ENCODE results near the gene NDUFS8.

Gene NDUFS8

GRCh38 chr11:68048681-68049508 is 18.4 kb downstream of the NDUFS8 start:
- DNase-seq (ENCODE audit: low read depth in 4 of 4, low spot score in 1 of 4): no peak

DNA sequence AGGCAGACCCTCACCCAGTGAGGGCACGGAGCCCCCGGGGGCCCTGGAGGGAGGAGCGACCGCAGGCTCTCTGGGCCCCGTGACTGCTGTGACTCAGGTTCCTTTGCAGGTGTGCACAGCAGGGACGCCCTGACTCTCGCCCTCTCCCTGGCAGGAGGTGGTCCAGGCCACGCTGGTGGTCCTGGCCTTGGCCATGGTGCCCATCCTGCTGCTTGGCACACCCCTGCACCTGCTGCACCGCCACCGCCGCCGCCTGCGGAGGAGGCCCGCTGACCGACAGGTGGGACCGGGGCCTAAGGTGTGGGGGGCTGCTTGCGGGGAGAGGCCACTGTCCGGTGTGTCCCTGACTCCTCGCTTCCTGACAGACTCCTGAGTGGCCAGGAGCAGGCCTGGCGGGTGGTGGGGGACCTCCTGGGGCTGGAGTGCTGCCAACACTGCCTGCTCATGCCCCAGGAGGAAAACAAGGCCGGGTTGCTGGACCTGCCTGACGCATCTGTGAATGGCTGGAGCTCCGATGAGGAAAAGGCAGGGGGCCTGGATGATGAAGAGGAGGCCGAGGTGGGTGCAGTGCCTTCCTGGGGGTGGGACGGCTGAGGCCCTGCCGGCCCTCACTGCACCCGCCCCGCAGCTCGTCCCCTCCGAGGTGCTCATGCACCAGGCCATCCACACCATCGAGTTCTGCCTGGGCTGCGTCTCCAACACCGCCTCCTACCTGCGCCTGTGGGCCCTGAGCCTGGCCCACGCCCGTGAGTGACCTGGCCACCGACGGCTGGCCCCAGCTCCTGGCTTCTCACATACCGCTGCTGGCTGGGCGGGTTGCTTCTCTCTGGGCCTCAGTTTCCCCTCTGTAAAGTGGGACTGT is 19.3 kb downstream of the NDUFS8 start:
- no peak for DNase-seq (ENCODE audit: low read depth in 4 of 4, low spot score in 1 of 4)

DNA sequence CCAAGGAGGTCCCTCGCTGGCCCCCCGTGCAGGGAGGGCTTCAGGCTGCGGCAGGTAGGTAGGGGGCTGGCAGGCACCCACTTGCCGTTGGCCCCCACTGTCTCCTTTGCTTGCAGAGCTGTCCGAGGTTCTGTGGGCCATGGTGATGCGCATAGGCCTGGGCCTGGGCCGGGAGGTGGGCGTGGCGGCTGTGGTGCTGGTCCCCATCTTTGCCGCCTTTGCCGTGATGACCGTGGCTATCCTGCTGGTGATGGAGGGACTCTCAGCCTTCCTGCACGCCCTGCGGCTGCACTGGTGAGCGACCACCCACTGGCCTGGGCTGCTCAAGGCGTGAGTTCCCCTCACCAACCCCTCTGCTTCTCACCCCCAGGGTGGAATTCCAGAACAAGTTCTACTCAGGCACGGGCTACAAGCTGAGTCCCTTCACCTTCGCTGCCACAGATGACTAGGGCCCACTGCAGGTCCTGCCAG is 19.9 kb downstream of the NDUFS8 start:
- DNase-seq (ENCODE audit: low read depth in 4 of 4, low spot score in 1 of 4): no peak

DNA sequence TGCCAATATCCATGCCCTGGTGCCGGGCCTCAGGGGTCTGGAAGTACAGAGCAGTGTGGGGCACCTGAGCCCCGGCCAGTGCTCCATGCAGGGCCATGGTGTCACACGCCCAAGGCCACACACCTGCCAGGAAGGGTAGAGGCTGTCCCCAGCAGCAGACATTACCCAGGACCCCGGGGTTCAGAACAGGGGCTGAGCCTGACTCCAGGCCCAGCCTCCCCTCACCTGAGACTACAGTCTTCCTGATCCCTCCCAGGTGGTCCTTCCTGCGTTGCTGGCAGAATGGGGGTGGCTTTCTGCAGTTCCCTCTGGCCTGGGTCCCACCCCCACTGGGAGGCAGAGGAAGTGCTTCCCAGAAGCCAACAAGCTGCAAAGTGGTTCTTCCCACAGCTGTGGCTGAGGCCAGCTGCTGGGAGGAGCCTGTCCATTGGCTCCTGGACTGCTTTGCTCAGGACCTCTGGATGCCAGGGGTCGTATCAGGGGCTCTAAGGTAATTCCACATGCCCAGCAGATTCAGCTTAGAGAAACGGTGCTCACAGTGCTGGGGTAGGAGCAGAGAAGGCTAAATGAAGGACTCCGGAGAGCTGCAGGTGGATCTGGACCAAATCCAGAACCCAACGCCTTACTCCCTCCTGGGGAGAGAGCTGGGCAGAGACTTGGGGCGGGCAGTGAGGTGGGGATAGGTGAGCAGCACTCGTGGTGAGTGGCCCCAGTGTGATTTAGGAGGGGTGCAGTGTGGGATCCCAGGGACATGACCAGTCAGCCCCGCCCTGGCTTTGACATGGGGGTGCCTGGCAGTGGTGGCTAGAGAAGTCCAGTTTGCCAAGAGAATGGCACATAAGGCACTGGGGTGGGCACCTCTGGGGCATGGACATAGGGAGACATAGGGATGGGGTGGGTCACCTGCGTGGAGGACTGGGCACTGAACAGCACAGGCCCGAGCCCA is 21.0 kb downstream of the NDUFS8 start:
- DNase-seq (ENCODE audit: low read depth in 4 of 4, low spot score in 1 of 4): no peak

DNA sequence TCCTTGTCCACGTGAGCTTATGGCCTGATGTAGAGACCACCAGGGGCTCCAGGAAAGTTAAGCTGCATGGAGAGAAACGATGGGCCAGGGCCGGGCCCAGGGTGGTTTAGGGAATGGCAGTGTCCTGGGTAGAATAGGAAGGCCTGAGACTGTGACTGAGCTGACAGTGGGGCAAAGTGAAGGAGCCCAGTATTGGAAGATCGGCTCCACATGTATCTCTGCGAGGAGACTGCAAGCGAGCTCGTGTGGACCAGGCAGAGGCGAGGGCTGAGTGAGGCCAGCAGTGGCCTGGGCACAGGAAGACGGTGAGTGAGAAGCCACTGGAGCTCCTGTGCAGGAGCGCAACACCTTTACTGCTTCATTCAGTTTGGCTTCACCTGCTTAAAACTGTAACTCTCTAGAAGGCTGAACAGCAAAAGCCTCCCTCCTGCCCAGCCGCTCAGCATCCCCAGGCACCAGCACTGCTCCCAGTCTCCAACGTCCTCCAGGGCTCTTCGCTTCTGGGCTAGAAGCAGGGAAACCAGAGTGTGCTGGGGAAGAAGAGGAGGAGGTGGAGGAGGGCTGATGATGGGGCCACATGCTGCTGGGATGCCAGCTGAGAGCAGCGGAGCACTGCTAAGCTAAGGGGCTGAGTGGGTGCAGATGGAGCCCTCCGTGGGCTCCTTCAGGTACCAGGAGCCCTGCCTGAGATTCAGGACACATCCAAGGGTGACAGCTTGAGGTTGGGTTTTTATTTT is 21.8 kb downstream of the NDUFS8 start:
- no peak for DNase-seq (ENCODE audit: low read depth in 4 of 4, low spot score in 1 of 4)

- no peak for DNase-seq (ENCODE audit: low read depth in 4 of 4, low spot score in 1 of 4)
Observed at GRCh38 chr11:68053117-68053516, 22.6 kb downstream of the NDUFS8 start.

DNA sequence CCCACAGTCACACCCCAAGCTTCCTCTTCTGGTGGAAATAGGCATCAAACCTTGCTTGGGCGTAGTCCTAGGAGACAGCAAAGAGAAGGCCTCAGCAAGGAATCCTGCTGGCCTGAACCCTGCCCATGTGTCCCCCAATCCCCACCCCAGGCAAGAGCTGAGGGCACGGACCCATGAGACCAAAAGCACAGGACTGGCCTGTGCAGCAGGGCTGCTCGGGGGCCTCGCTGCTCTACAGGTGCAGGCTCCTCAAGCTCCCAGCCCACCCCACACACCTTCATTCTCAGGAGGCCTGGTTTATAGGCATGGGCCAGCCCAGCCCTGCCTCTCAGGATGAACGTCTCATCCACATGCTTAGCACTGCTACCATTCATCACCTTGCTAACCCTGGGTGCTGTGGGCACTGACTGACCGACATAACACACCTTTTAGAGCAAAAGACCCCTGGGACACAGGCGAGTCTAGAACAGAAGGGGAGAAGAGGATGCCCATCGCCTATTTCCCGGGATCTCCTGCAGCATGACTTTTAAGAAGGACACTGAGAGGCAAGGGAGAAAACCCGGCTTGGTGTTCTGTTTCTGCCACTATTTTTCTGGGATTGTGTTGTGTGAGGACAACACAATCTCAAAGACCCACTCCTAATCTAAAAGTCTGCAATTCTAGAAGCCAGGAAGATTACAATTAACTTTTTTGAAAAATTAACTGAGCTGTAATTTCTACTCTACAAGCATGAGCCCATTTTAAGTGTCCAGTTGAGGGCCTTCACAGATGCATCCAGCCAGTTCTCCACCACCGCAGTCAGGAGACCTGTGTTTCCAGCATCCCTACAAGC is 23.7 kb downstream of the NDUFS8 start:
- no peak for DNase-seq (ENCODE audit: low read depth in 4 of 4, low spot score in 1 of 4)

DNA sequence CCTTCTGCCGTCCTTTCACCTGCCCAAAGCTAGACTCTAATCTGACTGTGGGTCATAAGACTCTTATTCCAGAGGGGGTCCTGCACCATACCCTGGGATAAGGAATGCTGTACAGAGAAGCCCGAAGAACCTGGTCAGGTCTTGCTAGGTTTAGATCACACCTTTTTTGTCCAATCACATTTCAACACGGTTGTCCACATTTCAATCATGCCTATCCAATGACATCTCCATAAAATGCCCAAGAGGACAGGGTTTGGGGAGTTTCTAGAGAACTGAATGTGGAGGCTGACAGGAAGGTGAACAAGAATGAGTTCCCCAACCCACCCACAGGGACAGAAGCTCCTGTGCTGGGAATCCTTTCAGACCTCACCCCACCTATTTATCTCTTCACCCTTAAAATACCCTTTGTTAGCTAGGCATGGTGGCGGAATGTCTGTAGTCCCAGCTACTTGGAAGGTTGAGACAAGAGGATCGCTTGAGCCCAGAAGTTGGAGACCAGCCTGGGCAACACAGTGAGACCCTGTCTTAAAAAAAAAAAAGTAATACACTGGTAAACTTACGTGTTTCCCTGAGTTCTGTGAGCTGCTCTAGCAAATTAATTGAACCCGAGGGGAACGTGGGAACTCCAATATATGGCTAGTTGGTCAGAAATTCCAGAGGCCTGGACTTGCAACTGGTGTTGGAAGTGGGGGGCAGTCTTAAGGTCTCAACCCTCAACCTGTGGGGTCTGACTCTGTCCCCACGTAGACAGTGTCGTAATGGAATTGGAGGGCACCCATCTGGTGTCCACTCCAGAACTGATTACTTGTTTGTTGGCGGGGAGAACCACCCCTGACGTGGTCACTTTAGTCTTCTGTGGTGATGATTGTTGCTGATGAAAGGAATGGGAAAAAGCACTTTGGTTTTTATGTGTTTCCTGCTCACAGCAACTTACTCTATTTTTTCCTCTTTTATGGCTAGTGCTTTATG is 26.1 kb downstream of the NDUFS8 start:
- no peak for DNase-seq (ENCODE audit: low read depth in 4 of 4, low spot score in 1 of 4)

GRCh38 chr11:68057807-68058206 is 27.3 kb downstream of the NDUFS8 start:
- DNase-seq (ENCODE audit: low read depth in 4 of 4, low spot score in 1 of 4): no peak

- no peak for DNase-seq (ENCODE audit: low read depth in 4 of 4, low spot score in 1 of 4)
Observed at GRCh38 chr11:68061508-68061907, 31.0 kb downstream of the NDUFS8 start.

GRCh38 chr11:68064926-68065325 is 34.4 kb downstream of the NDUFS8 start:
- no peak for DNase-seq (ENCODE audit: low read depth in 4 of 4, low spot score in 1 of 4)

DNA sequence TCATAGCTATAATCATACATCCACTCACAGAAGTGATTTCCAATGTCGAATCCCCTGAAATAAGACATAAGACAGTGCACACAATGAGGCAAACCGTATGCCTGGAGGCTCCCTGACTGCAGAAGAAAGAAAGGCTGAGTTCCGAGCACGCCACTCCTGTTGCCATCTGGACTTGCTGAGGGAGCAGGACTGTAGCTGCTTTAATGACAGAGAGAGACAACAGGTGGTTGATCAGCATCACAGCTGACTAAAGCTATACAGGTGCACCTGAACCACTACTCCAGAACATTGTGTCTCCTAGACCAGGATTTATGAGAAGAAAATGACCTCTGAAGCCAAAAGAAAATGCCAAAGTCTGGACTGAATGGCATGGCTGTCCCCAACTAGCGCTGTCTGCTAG is 35.4 kb downstream of the NDUFS8 start:
- DNase-seq (ENCODE audit: low read depth in 4 of 4, low spot score in 1 of 4): no peak

GRCh38 chr11:68066742-68067141 is 36.3 kb downstream of the NDUFS8 start:
- DNase-seq (ENCODE audit: low read depth in 4 of 4, low spot score in 1 of 4): no peak

GRCh38 chr11:68067991-68068390 is 37.5 kb downstream of the NDUFS8 start:
- no peak for DNase-seq (ENCODE audit: low read depth in 4 of 4, low spot score in 1 of 4)

DNA sequence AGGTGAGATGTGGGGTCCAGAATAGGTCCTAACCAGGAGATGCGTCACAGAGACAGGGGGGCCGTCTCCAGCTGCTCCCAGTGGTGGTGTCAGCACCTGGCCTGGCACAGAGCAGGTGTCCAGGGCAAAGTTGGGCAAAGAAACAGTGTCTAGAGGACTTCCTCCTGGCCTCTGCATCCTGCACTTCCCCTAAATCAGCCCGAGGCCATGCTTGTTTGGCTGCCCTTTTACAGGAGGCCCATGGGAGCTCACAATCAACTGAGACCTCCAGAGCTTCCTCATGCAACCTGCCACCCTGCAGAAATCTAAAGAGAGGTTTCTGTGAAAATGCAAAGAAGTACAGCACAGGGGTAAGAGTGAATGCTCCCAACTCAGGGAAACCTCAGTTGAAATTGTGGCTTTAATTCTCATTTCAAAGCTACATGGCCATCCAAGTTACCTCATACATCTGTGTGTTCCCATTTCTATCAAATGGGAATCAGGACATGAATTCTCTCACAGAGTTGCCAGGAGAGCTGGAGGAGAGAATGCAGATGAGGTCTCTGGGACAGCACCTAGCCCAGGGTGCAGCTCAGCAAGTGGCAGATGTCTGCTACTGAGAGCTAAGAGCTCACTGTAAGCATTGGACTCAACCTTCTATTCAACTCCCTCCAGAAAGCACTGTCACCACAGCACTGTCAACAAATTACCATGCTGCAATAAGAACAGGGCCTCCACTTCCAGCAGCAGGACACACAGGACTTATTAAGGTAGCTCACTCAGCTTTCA is 41.0 kb downstream of the NDUFS8 start:
- no peak for DNase-seq (ENCODE audit: low read depth in 4 of 4, low spot score in 1 of 4)

GRCh38 chr11:68074584-68075352 is 44.3 kb downstream of the NDUFS8 start:
- DNase-seq (ENCODE audit: low read depth in 4 of 4, low spot score in 1 of 4): no peak

Data from stimulated activated CD4-positive, alpha-beta T cell treated with anti-CD3 and anti-CD28 coated beads, Interleukin-1b, Interleukin-23, amount 100 ng/mL, for 24 hours (primary cell).